Measurements from ENCODE around the gene ALAS1.

The ALAS1 gene

DNA sequence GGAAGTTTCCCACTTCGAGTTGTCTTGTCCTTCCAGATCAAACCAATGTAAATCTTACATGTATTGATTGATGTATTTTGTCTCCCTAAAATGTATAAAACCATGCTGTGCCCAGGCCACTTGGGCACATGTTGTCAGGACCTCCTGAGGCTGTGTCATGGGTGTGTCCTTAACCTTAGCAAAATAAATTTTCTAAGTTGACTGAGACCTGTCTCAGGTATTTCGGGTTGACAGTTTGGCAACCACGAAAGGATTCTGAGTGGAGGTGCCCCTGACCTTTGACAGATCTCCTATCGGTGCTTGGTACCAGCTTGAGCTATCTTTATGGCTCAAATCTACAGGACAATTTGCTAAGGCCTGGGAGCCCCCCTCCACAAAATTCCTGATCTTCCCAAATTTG lies 42.0 kb upstream of the ALAS1 start:
- Histone ChIP-seq H3K23ac (ENCODE audit: low read depth, low read length, poor library complexity) (no peak overlapping the region), H2BK12ac (ENCODE audit: low read length) (no peak overlapping the region), H3K27ac (replicated peaks; ENCODE audit: low read length) (no peak overlapping the region), H3K4ac (ENCODE audit: low read length) (no peak overlapping the region), H2BK120ac (ENCODE audit: low read depth, low read length) (no peak overlapping the region), H4K91ac (ENCODE audit: low read depth, low read length, poor library complexity) (no peak overlapping the region), H3K27me3 (ENCODE audit: control insufficient read depth in 3 of 3, insufficient read depth in 3 of 3, low read depth in 1 of 3, low read length in 3 of 3) (no peaks in the 10 kb centered on the region), H2BK5ac (ENCODE audit: low read length) (no peak overlapping the region), H3K4me1 (ENCODE audit: control insufficient read depth in 2 of 2, insufficient read depth in 1 of 2, low read depth in 1 of 2, low read length in 2 of 2) (peaks cover 7 to 10% of the 10 kb centered on the region in 2 donors), H2AK5ac (ENCODE audit: low read depth, low read length) (no peak overlapping the region), H3K9me3 (replicated peaks in 1 of 2; ENCODE audit: control insufficient read depth in 2 of 2, insufficient read depth in 1 of 2, low read depth in 1 of 2, low read length in 2 of 2) (no peaks in the 10 kb centered on the region), H3K4me3 (ENCODE audit: low read length in 2 of 2) (no peak overlapping the region), H3K18ac (ENCODE audit: low read length) (no peak overlapping the region), H3K79me1 (ENCODE audit: low read depth, low read length) (peaks cover 7% of the 10 kb centered on the region), H2AFZ (ENCODE audit: low read length) (no peak overlapping the region), H3K9ac (ENCODE audit: low read depth, low read length, poor library complexity) (no peak overlapping the region), H3K14ac (ENCODE audit: low read length) (no peak overlapping the region), H3K36me3 (replicated peaks in 1 of 2; ENCODE audit: control insufficient read depth in 2 of 2, insufficient read depth in 2 of 2, low read length in 2 of 2) (peaks cover under 1 to 1% of the 10 kb centered on the region in 2 donors), H4K8ac (ENCODE audit: low read depth, low read length) (no peak overlapping the region), H2BK15ac (ENCODE audit: low read length) (no peak overlapping the region), H3K4me2 (ENCODE audit: insufficient read depth, low read length, poor library complexity, severe bottlenecking) (no peak overlapping the region)
- no CpG with 5 or more reads among the region's 4 CpGs for WGBS, 2 donors (ENCODE audit: extremely low coverage in 2 of 2, insufficient read length in 2 of 2, insufficient replicate concordance in 1 of 2)
- DNase-seq (ENCODE audit: low spot score) = no peak

DNA sequence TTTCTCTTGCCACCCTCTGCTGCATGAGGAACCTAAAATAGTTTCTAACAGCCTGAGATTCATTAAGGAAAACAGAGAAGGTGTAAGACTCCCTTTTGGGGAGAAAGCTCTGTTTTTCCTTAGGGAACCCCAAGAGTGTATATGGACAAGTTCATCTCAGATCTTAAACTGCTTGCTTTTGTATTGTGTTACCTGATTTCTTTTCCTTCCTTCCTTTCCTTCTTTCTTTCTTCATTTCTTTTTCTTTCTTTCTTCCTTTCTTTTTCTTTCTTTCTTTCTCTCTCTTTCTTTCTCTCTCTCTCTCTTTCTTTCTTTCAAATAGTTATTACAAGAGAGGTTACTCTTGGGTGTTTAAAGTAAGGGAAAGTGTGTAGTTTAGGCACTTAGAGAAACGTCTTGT lies 38.5 kb upstream of the ALAS1 start:
- Histone ChIP-seq H4K91ac (ENCODE audit: low read depth, low read length, poor library complexity) (no peak overlapping the region), H2BK5ac (ENCODE audit: low read length) (no peak overlapping the region), H3K79me1 (ENCODE audit: low read depth, low read length) (no peaks in the 10 kb centered on the region), H3K27ac (replicated peaks; ENCODE audit: low read length) (no peak overlapping the region), H3K4me3 (ENCODE audit: low read length in 2 of 2) (no peak overlapping the region), H3K9me3 (replicated peaks in 1 of 2; ENCODE audit: control insufficient read depth in 2 of 2, insufficient read depth in 1 of 2, low read depth in 1 of 2, low read length in 2 of 2) (no peaks in the 10 kb centered on the region), H3K23ac (ENCODE audit: low read depth, low read length, poor library complexity) (no peak overlapping the region), H3K36me3 (replicated peaks in 1 of 2; ENCODE audit: control insufficient read depth in 2 of 2, insufficient read depth in 2 of 2, low read length in 2 of 2) (no peaks in the 10 kb centered on the region), H2AFZ (ENCODE audit: low read length) (no peak overlapping the region), H3K27me3 (ENCODE audit: control insufficient read depth in 3 of 3, insufficient read depth in 3 of 3, low read depth in 1 of 3, low read length in 3 of 3) (no peaks in the 10 kb centered on the region), H3K14ac (ENCODE audit: low read length) (no peak overlapping the region), H3K18ac (ENCODE audit: low read length) (no peak overlapping the region), H3K9ac (ENCODE audit: low read depth, low read length, poor library complexity) (no peak overlapping the region), H2AK5ac (ENCODE audit: low read depth, low read length) (no peak overlapping the region), H2BK15ac (ENCODE audit: low read length) (no peak overlapping the region), H2BK12ac (ENCODE audit: low read length) (no peak overlapping the region), H3K4me2 (ENCODE audit: insufficient read depth, low read length, poor library complexity, severe bottlenecking) (no peak overlapping the region), H4K8ac (ENCODE audit: low read depth, low read length) (no peak overlapping the region), H3K4me1 (ENCODE audit: control insufficient read depth in 2 of 2, insufficient read depth in 1 of 2, low read depth in 1 of 2, low read length in 2 of 2) (peaks cover 0 to 3% of the 10 kb centered on the region in 2 donors), H2BK120ac (ENCODE audit: low read depth, low read length) (no peak overlapping the region), H3K4ac (ENCODE audit: low read length) (no peak overlapping the region)
- no peak for DNase-seq (ENCODE audit: low spot score)
- WGBS, 2 donors (ENCODE audit: extremely low coverage in 2 of 2, insufficient read length in 2 of 2, insufficient replicate concordance in 1 of 2) = no CpG with 5 or more reads among the region's 1 CpG

DNA sequence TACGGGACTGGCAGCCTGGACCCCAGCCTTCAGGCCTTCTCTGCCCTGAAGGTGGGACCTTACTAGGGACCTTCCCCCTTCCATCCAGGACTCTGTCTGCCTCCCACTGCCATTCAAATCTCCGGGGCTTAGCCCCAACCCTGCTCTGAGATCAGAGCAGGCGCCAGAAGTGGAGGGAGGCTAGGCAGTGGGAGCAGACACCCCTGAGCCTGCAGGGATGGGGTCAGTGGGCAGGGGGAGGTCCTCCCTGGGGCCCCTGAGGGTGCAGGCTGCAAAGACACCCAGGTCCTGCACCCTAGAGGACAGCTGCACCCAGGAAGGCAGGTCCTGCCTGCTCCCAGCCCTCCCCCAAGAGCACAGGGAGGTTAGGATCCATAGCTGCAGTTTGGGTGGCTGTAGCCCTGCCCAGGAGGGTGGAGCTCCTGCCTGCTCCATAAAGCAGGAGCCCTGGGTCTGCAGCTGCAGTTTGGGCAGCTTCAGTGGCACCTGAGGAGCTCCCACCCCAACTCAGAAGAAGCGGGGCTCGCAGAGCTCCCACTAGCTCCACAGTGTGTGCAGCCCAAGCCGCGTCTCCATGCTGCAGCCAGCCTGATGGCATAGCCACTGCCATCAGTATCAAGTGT lies 35.6 kb upstream of the ALAS1 start:
- no CpG with 5 or more reads among the region's 7 CpGs for WGBS, 2 donors (ENCODE audit: extremely low coverage in 2 of 2, insufficient read length in 2 of 2, insufficient replicate concordance in 1 of 2)
- H2BK12ac ChIP-seq (ENCODE audit: low read length) = no peak overlapping the region
- H4K91ac ChIP-seq (ENCODE audit: low read depth, low read length, poor library complexity) = no peak overlapping the region
- H3K27me3 ChIP-seq (ENCODE audit: control insufficient read depth in 3 of 3, insufficient read depth in 3 of 3, low read depth in 1 of 3, low read length in 3 of 3) = no peaks in the 10 kb centered on the region
- no peak overlapping the region for H3K14ac ChIP-seq (ENCODE audit: low read length)
- H3K9me3 ChIP-seq (replicated peaks in 1 of 2; ENCODE audit: control insufficient read depth in 2 of 2, insufficient read depth in 1 of 2, low read depth in 1 of 2, low read length in 2 of 2) = no peaks in the 10 kb centered on the region
- no peaks in the 10 kb centered on the region for H3K79me1 ChIP-seq (ENCODE audit: low read depth, low read length)
- no peak overlapping the region for H2AK5ac ChIP-seq (ENCODE audit: low read depth, low read length)
- DNase-seq (ENCODE audit: low spot score) = no peak
- H4K8ac ChIP-seq (ENCODE audit: low read depth, low read length) = no peak overlapping the region
- H2BK5ac ChIP-seq (ENCODE audit: low read length) = no peak overlapping the region
- H3K4ac ChIP-seq (ENCODE audit: low read length) = no peak overlapping the region
- no peaks in the 10 kb centered on the region for H3K36me3 ChIP-seq (replicated peaks in 1 of 2; ENCODE audit: control insufficient read depth in 2 of 2, insufficient read depth in 2 of 2, low read length in 2 of 2)
- no peak overlapping the region for H3K27ac ChIP-seq (replicated peaks; ENCODE audit: low read length)
- no peak overlapping the region for H3K23ac ChIP-seq (ENCODE audit: low read depth, low read length, poor library complexity)
- H3K18ac ChIP-seq (ENCODE audit: low read length) = peak overlapping the region; percentile 53
- no peak overlapping the region for H3K4me3 ChIP-seq (ENCODE audit: low read length in 2 of 2)
- no peaks in the 10 kb centered on the region for H3K4me1 ChIP-seq (ENCODE audit: control insufficient read depth in 2 of 2, insufficient read depth in 1 of 2, low read depth in 1 of 2, low read length in 2 of 2)
- no peak overlapping the region for H3K9ac ChIP-seq (ENCODE audit: low read depth, low read length, poor library complexity)
- H3K4me2 ChIP-seq (ENCODE audit: insufficient read depth, low read length, poor library complexity, severe bottlenecking) = no peak overlapping the region
- no peak overlapping the region for H2AFZ ChIP-seq (ENCODE audit: low read length)
- no peak overlapping the region for H2BK120ac ChIP-seq (ENCODE audit: low read depth, low read length)
- H2BK15ac ChIP-seq (ENCODE audit: low read length) = no peak overlapping the region

DNA sequence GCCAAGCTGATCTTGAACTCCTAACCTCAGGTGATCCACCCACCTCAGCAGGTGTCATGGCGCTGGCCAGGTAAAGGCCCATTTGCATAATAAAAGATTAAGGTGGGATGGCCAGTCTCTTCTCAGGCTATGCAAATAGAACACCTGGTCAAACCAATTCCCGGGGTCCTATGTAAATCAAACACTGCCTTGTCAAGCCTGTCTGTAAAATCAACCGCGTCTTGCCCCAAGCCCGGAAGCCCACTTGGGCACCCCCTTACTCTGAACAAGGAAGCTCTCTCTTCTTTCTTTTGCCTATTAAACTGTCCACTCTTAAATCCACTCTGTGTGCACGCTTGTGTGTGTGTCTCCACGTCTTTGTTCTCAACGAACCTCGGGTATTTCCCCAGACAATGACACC lies 30.7 kb upstream of the ALAS1 start:
- H3K4me3 ChIP-seq (ENCODE audit: low read length in 2 of 2) = no peak overlapping the region
- peaks cover 0 to 7% (median 0%) of the 10 kb centered on the region in 3 experiments for H3K27me3 ChIP-seq (ENCODE audit: control insufficient read depth in 3 of 3, insufficient read depth in 3 of 3, low read depth in 1 of 3, low read length in 3 of 3)
- no peaks in the 10 kb centered on the region for H3K36me3 ChIP-seq (replicated peaks in 1 of 2; ENCODE audit: control insufficient read depth in 2 of 2, insufficient read depth in 2 of 2, low read length in 2 of 2)
- H4K91ac ChIP-seq (ENCODE audit: low read depth, low read length, poor library complexity) = no peak overlapping the region
- H2AK5ac ChIP-seq (ENCODE audit: low read depth, low read length) = no peak overlapping the region
- H2BK15ac ChIP-seq (ENCODE audit: low read length) = no peak overlapping the region
- H2BK120ac ChIP-seq (ENCODE audit: low read depth, low read length) = no peak overlapping the region
- no peak overlapping the region for H3K27ac ChIP-seq (replicated peaks; ENCODE audit: low read length)
- no peak overlapping the region for H3K4ac ChIP-seq (ENCODE audit: low read length)
- no peak for DNase-seq (ENCODE audit: low spot score)
- no CpG with 5 or more reads among the region's 9 CpGs for WGBS, 2 donors (ENCODE audit: extremely low coverage in 2 of 2, insufficient read length in 2 of 2, insufficient replicate concordance in 1 of 2)
- no peaks in the 10 kb centered on the region for H3K79me1 ChIP-seq (ENCODE audit: low read depth, low read length)
- H2BK12ac ChIP-seq (ENCODE audit: low read length) = no peak overlapping the region
- no peak overlapping the region for H2BK5ac ChIP-seq (ENCODE audit: low read length)
- no peak overlapping the region for H4K8ac ChIP-seq (ENCODE audit: low read depth, low read length)
- no peaks in the 10 kb centered on the region for H3K9me3 ChIP-seq (replicated peaks in 1 of 2; ENCODE audit: control insufficient read depth in 2 of 2, insufficient read depth in 1 of 2, low read depth in 1 of 2, low read length in 2 of 2)
- H3K4me1 ChIP-seq (ENCODE audit: control insufficient read depth in 2 of 2, insufficient read depth in 1 of 2, low read depth in 1 of 2, low read length in 2 of 2) = no peaks in the 10 kb centered on the region
- H3K18ac ChIP-seq (ENCODE audit: low read length) = no peak overlapping the region
- no peak overlapping the region for H2AFZ ChIP-seq (ENCODE audit: low read length)
- no peak overlapping the region for H3K14ac ChIP-seq (ENCODE audit: low read length)
- H3K9ac ChIP-seq (ENCODE audit: low read depth, low read length, poor library complexity) = no peak overlapping the region
- no peak overlapping the region for H3K23ac ChIP-seq (ENCODE audit: low read depth, low read length, poor library complexity)
- no peak overlapping the region for H3K4me2 ChIP-seq (ENCODE audit: insufficient read depth, low read length, poor library complexity, severe bottlenecking)
